Measurements from ENCODE around the gene TTC22. TPM values are rescaled to one million over a fixed set of nuclear protein-coding genes. Genes with fewer than 3 reads are reported as not detected.

The TTC22 gene
- polyA plus RNA-seq, 3 donors = 0.04 TPM; not detected in 2

DNA sequence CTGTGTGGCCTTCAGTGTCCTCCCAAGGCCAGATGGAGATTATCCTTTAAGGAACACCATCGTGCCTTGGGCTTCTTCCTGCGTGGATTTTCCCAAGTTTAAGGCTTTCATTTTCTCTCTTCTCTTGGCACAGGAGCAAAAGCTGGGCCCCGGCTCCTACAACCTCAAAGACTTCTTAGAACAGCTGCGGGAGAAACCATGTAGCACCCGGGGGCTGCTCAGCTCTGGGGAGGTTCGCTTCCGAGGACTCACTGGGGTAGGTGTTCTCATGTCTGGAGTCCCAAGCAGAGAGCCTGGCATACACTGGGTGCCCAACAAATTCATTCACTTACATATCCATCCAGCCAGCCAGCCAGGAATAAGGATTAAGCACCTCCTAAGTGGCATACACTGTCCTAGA, 6.6 kb upstream of the TTC22 start:
- H3K4me1 Mint-ChIP-seq = peaks cover 18% of the 10 kb centered on the region

DNA sequence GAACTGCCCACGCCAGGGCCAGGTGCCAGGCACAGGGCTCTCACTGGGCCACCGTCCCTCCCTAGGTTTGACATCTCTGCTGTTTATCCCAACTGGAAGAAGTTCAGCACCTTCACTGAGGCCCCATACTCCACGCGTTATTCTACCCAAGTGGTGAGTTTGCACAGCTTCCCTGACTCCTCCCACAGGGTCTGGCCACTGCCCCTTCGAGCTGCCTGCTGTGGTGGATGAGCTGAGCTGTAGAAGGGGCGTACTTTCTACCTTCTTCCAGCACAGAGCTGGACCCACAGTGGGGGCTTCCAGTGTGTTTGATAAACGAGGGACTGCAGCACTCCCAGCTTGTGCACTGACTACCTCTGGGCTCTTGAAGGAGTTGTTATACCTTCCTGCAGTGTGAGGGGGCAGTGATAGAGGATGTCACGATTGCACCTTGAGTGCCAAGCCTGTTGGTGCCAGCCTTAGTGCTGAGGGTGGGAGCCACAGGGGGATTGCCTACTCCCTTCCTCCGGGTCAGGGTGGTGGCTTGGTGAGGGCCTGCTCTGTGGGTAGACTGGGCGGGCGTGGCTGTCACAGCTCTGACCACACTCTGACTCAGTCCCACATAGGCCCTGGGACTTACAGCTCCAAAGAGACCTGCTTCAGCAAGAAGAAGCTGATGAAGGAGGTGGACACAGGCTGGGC, 5.9 kb upstream of the TTC22 start:
- peaks cover 0 to 25% of the 10 kb centered on the region in 2 donors for H3K4me1 ChIP-seq (ENCODE audit: control insufficient read depth in 1 of 2, insufficient read depth in 2 of 2, low read length in 2 of 2)
- WGBS (ENCODE audit: insufficient coverage) = 90% methylated on average over 3 of the region's 11 CpGs
- H3K9ac ChIP-seq (ENCODE audit: insufficient read depth, low read length, poor library complexity, severe bottlenecking) = peak overlapping the region; percentile 32
- H4K20me1 ChIP-seq (ENCODE audit: insufficient read depth, low read length) = no peaks in the 10 kb centered on the region
- peak overlapping the region; percentile 53 for H2AFZ ChIP-seq (ENCODE audit: insufficient read depth, low read depth, low read length, poor library complexity, severe bottlenecking)
- peak; percentile 5 to 29 (median 17) for DNase-seq
- peak overlapping the region in 1 of 7 donors; percentile 55 for H3K27ac Mint-ChIP-seq
- peak overlapping the region in 1 of 2 donors; percentile 38 for H3K27ac ChIP-seq (ENCODE audit: low read depth in 1 of 2, low read length in 2 of 2)
- H3K4me3 ChIP-seq (replicated peaks in 1 of 3; ENCODE audit: low read depth in 2 of 3, low read length in 3 of 3) = no peak overlapping the region
- H3K36me3 Mint-ChIP-seq = no peaks in the 10 kb centered on the region
- H3K36me3 ChIP-seq (replicated peaks in 1 of 2; ENCODE audit: control insufficient read depth in 1 of 2, insufficient read depth in 2 of 2, low read length in 2 of 2) = no peaks in the 10 kb centered on the region
- no peaks in the 10 kb centered on the region for H3K9me3 ChIP-seq (replicated peaks in 1 of 2; ENCODE audit: control insufficient read depth in 1 of 2, insufficient read depth in 1 of 2, low read length in 2 of 2)
- peaks cover 3 to 7% (median 3%) of the 10 kb centered on the region in 3 donors for H3K27me3 Mint-ChIP-seq (ENCODE audit: low read depth in 3 of 3)
- no peak for TF ChIP-seq CTCF (IDR thresholded peaks at IDR 0.05)
- no peaks in the 10 kb centered on the region for H3K79me2 ChIP-seq (ENCODE audit: insufficient read depth, low read length)
- no peak overlapping the region for H3K4me3 Mint-ChIP-seq
- no peaks in the 10 kb centered on the region for H3K27me3 ChIP-seq (ENCODE audit: control insufficient read depth in 2 of 2, insufficient read depth in 2 of 2, low read length in 2 of 2)
- no peaks in the 10 kb centered on the region for H3K9me3 Mint-ChIP-seq
- intact Hi-C loops (cut with micrococcal nuclease) = loop anchor here (5.0 kb wide), 1 partner anchor 135 kb away; no protein-coding TSS in a partner anchor
- H3K4me2 ChIP-seq (replicated peaks; ENCODE audit: extremely low read depth, low read length, poor library complexity, severe bottlenecking) = no peak overlapping the region
- H3K4me1 Mint-ChIP-seq = peaks cover 18% of the 10 kb centered on the region

More for the DNA sequence above, 6.6 kb upstream of the TTC22 start:
- Mint-ChIP-seq H3K9me3 (no peaks in the 10 kb centered on the region), H3K27ac (no peak overlapping the region), H3K36me3 (no peaks in the 10 kb centered on the region), H3K4me3 (no peak overlapping the region), H3K27me3 (ENCODE audit: low read depth in 3 of 3) (peaks cover 2 to 4% (median 3%) of the 10 kb centered on the region in 3 donors)
- no peaks in the 10 kb centered on the region for H3K27me3 ChIP-seq (ENCODE audit: control insufficient read depth in 2 of 2, insufficient read depth in 2 of 2, low read length in 2 of 2)
- no peak overlapping the region for H3K4me3 ChIP-seq (replicated peaks in 1 of 3; ENCODE audit: low read depth in 2 of 3, low read length in 3 of 3)
- no peaks in the 10 kb centered on the region for H3K36me3 ChIP-seq (replicated peaks in 1 of 2; ENCODE audit: control insufficient read depth in 1 of 2, insufficient read depth in 2 of 2, low read length in 2 of 2)
- TF ChIP-seq CTCF (IDR thresholded peaks at IDR 0.05) = no peak
- H3K79me2 ChIP-seq (ENCODE audit: insufficient read depth, low read length) = no peaks in the 10 kb centered on the region
- no peak for DNase-seq
- peak overlapping the region in 1 of 2 donors; percentile 38 for H3K27ac ChIP-seq (ENCODE audit: low read depth in 1 of 2, low read length in 2 of 2)
- WGBS (ENCODE audit: insufficient coverage) = 100% methylated on average over 2 of the region's 7 CpGs
- intact Hi-C loops (cut with micrococcal nuclease) = loop anchor here (5.0 kb wide), 1 partner anchor 135 kb away; no protein-coding TSS in a partner anchor
- no peak overlapping the region for H3K9ac ChIP-seq (ENCODE audit: insufficient read depth, low read length, poor library complexity, severe bottlenecking)
- no peaks in the 10 kb centered on the region for H4K20me1 ChIP-seq (ENCODE audit: insufficient read depth, low read length)
- H3K9me3 ChIP-seq (replicated peaks in 1 of 2; ENCODE audit: control insufficient read depth in 1 of 2, insufficient read depth in 1 of 2, low read length in 2 of 2) = no peaks in the 10 kb centered on the region
- no peak overlapping the region for H3K4me2 ChIP-seq (replicated peaks; ENCODE audit: extremely low read depth, low read length, poor library complexity, severe bottlenecking)
- peaks cover 0 to 25% of the 10 kb centered on the region in 2 donors for H3K4me1 ChIP-seq (ENCODE audit: control insufficient read depth in 1 of 2, insufficient read depth in 2 of 2, low read length in 2 of 2)
- peak overlapping the region; percentile 37 for H2AFZ ChIP-seq (ENCODE audit: insufficient read depth, low read depth, low read length, poor library complexity, severe bottlenecking)
